Measurements from ENCODE around the gene MTCL1.

DNA sequence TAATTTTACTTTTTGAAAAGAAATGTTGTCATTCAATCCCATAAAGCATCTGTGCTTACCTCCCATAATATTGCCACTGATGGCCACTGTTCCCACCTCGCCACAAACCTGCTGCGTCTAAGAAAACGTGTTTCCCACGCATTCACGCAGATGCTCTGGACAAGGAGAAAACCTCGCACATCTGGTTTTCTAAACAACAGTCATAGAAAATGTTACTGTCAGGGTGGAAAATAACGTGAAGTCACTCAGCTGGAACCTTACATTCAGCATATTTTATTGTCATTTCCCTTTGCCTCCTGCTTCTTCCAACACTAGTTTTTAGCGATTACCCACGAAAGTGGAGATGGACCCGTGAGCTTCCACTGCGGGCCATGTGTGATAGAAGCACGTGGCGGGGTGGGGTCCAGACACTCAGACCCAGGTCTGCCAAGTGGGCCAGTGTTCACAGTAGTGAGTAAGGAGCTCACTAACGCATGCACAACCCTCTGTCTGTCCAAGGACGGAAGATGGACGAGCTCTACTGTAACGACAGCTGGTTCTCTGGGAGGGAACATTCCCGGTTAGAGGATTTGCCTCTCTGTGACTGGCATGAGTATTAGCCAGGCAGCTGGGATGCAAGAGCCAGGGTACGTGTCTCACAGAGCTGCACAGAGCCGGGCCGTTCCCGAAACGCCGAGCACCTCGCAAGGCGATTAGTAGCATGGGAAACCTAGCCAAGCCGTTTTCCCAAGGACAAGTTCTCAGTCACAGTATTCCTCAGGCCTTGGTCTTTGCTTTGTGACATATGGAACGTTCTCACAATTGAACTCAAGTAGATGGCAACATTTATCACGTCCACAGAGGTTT, 94.5 kb downstream of the MTCL1 start:
- TF ChIP-seq CEBPB (IDR thresholded peaks at IDR 0.05): no peak
- no peak for TF ChIP-seq TAF1 (IDR thresholded peaks at IDR 0.05; ENCODE audit: low read depth)
- TF ChIP-seq EP300 (IDR thresholded peaks at IDR 0.05; ENCODE audit: borderline replicate concordance): no peak
- TF ChIP-seq NFIC (IDR thresholded peaks at IDR 0.05): no peak
- TF ChIP-seq FOXM1 (IDR thresholded peaks at IDR 0.05; ENCODE audit: borderline replicate concordance, low read depth): no peak
- no peak for TF ChIP-seq TEAD4 (IDR thresholded peaks at IDR 0.05)
- no peak for TF ChIP-seq REST (IDR thresholded peaks at IDR 0.05; ENCODE audit: low read depth)
- TF ChIP-seq, protein P1, sequence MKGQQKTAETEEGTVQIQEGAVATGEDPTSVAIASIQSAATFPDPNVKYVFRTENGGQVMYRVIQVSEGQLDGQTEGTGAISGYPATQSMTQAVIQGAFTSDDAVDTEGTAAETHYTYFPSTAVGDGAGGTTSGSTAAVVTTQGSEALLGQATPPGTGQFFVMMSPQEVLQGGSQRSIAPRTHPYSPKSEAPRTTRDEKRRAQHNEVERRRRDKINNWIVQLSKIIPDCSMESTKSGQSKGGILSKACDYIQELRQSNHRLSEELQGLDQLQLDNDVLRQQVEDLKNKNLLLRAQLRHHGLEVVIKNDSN (IDR thresholded peaks at IDR 0.05): no peak
- TF ChIP-seq, protein P2, sequence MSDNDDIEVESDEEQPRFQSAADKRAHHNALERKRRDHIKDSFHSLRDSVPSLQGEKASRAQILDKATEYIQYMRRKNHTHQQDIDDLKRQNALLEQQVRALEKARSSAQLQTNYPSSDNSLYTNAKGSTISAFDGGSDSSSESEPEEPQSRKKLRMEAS (IDR thresholded peaks at IDR 0.05): no peak

Measured in Ishikawa (cell line).